Measurements from ENCODE around the gene ACER3. TPM values are rescaled to one million over a fixed set of nuclear protein-coding genes. Genes with fewer than 3 reads are reported as not detected.
"Not testable (repeated sequence)": the region's sequence is repeated elsewhere in the genome, so short reads cannot be mapped to it uniquely, and the experiment has no call there.

ACER3 gene
- total RNA-seq, 1 donor from 2014 or later = 56.7 TPM

GRCh38 chr11:76835036-76835435 is 25.7 kb upstream of the ACER3 start:
- ATAC-seq (no peak), DNase-seq (ENCODE audit: low spot score) (no peak)
- intact Hi-C loops (cut with DNase I) = no loop called here

DNA sequence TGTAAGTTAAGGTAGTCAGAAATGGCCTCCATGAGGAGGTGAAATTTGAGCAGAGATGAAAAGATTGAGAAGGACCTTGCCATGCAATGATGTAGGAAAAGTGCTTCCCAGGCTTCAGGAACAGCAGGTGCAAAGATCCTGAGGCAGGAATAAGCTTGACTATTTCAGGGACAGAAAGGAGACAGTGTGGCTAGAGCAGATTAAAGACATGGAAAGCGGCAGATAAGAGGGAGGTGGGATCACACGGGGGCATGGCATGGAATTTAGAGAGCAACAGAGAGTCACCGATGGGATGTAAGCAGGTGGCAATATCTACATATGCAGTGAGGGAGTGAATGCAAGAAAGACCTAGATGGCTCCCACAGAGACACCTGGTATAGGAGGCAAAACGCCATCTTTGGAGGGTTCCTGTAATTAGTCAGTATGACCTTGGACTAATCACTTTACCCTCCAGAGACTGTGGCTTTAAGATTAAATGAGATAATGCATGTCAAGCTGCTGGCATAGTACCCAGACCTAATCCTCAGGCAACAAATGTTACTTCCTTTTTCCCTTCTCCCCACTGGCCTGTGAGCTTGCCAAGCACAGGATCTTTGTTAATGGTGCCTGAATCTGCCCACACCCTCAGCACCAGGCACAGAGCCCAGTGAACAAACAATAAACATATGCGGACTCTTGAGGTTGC is 24.6 kb upstream of the ACER3 start:
- ATAC-seq (peak; percentile 52), DNase-seq (ENCODE audit: low spot score) (no peak)
- intact Hi-C loops (cut with DNase I) = no loop called here

DNA sequence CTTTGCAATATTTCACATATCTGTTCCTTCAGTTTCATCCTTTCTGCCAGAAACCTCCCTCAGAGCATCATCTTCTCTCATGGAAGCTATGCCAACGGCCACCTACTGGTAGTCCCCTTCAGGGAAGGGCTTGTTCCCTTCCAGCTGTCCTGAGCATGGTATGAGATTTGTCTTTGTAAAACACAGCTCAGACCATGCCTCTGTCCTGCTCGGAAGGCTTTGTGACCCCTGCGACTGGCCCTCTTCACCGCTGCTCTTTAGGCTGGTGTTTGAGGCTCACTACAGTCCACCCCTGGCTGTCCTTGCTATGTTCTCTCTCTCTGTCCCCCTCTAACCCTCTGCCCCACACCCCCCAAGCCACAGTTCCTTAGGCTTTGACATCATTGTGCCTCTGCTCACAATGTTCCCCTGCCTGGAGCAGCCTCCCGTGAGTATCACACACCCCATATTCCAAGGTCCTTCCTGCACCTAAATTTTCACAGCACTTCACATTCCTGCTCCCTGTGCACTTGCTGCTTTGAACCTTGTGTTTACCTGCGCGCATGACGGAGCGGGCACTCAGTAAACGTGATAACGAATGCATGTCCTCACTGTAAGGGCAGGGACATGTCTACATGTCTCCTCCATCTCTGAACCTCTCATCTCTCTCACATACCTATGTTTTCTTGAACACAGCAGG is 24.0 kb upstream of the ACER3 start:
- DNase-seq (ENCODE audit: low spot score) (no peak), ATAC-seq (no peak)
- intact Hi-C loops (cut with DNase I) = no loop called here

- DNase-seq (ENCODE audit: low spot score) (no peak), ATAC-seq (peak; percentile 54)
- intact Hi-C loops (cut with DNase I) = no loop called here
Measured at GRCh38 chr11:76837696-76838677, 22.7 kb upstream of the ACER3 start.

DNA sequence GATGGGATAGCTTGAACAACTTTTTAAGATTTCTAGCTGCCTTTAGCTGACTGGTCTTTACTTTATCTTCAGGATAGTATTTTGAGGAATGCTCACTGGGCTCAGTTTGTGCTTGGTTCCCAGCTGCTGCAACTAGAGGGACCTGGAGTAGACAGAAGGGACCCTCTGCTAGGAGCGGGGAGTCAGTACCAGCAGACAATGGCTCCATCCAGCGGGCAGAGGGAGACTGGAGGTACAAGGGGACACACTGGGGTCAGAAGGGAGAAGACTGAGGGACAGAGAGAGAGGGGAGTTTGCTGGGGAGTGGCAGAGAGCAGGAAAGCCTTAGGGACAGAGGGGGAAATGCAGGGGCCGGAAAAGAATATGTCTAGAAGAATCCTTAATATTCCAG is 22.0 kb upstream of the ACER3 start:
- no peak for DNase-seq (ENCODE audit: low spot score)
- intact Hi-C loops (cut with DNase I) = no loop called here
- peak; percentile 71 for ATAC-seq

- ATAC-seq (no peak), DNase-seq (ENCODE audit: low spot score) (no peak)
- intact Hi-C loops (cut with DNase I) = no loop called here
Measured at GRCh38 chr11:76839311-76839710, 21.4 kb upstream of the ACER3 start.

DNA sequence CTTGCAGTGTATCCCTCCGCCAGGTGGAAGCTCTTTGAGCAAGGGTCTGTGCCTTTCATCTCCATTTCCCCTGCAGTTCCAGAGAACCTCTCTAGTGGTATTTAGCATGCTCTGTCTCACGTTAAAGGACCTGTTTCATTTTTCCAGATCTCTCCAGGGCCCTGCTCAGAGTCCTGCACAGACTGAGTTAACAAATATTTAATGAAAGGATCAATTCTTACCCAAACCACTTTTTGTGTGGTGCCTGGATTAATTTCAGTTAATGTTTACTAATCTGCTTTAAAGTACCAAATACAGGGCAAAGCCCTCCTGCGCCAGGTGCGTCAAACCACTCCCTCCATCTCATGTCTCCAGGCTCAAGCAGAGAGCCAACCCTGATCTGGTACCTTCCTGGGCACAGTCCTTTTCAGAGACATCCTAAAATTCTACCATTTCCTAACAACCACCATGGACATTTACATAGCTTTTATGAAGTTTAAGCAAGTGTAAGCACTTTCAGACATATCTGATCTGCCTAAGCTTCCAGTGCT is 18.7 kb upstream of the ACER3 start:
- DNase-seq (ENCODE audit: low spot score) (no peak), ATAC-seq (no peak)
- intact Hi-C loops (cut with DNase I) = no loop called here

DNA sequence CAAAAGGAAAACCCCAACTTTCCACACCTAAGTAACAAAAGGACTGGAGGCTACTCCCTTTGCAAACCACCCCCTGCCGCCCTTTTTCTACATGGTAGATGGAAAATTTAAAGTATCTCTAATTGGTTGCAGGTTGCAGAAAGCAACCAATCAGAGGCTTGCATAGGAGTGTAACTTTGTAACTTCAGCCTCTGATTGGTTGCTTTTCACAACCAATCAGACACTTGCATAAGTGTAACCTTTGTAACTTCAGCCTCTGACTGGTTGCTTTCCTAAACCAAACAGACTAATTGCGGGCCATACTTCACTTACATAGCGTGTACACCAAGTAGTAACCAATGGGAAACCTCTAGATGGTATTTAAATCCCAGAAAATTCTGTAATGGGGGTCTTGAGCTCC is 16.8 kb upstream of the ACER3 start:
- intact Hi-C loops (cut with DNase I) = no loop called here
- ATAC-seq (no peak), DNase-seq (ENCODE audit: low spot score) (no peak)

GRCh38 chr11:76844511-76844910 is 16.2 kb upstream of the ACER3 start:
- no peak for DNase-seq (ENCODE audit: low spot score)
- ATAC-seq = no peak
- intact Hi-C loops (cut with DNase I) = no loop called here

DNA sequence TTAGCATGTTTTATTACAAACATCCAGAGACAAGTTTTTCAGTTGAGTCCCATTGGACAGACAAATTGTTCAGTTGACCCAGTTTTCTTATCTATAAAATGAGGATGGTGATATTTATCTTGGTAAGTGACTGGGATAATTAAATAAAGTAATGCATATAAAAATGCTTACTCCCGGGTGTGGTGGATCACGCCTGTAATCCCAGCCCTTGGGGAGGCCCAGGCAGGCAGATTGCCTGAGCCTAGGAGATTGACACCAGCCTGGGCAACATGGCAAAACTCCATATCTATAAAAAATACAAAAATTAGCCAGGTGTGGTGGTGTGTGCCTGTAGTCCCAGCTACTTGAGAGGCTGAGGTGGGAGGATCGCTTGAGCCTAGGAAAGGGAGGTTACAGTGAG is 15.6 kb upstream of the ACER3 start:
- DNase-seq (ENCODE audit: low spot score) (no peak), ATAC-seq (no peak)
- intact Hi-C loops (cut with DNase I) = no loop called here

DNA sequence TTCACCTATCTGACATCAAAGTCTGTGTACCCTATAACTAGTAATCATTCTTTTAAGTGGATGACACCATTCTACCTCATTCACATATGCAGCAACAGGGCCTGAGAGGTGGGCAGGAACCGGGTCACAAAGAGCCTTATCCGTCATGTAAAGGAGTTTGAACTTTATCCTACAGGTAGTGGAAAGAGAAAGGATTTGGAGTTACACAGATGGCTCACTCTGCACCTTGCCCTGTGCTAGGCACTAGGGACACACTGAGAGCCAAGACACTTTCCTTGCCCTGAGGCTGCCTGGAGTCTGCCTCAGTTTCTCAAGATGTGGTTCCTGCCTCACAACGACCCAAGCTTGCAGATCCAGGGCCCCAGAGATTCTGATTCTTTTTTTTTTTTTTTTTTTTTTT is 14.3 kb upstream of the ACER3 start:
- DNase-seq (ENCODE audit: low spot score) = no peak
- ATAC-seq = no peak
- intact Hi-C loops (cut with DNase I) = no loop called here

DNA sequence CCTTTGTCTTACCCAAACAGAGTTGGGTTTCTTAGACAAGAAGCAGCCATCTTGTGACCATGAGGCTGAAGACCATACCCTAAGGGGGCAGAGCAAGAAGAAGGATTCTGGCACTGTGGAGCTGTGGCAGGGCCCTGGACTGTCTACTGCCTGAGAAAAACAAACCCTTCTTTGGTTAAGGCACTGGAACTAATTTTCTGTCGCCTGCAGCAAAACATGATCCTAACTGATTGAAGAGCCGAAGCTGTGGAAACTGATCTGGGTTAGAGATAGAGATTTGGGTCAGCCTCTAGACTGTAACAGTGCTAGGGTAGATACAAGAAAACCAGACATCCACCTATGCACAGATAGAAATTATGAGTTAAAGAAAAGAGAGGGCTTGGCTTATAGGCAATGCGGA is 11.3 kb upstream of the ACER3 start:
- ATAC-seq (no peak), DNase-seq (ENCODE audit: low spot score) (no peak)
- intact Hi-C loops (cut with DNase I) = no loop called here

GRCh38 chr11:76850130-76850529 is 10.6 kb upstream of the ACER3 start:
- intact Hi-C loops (cut with DNase I) = no loop called here
- peak; percentile 38 for ATAC-seq
- no peak for DNase-seq (ENCODE audit: low spot score)

- intact Hi-C loops (cut with DNase I) = no loop called here
- DNase-seq (ENCODE audit: low spot score) (no peak), ATAC-seq (peak; percentile 95)
Measured at GRCh38 chr11:76850815-76851214, 9.9 kb upstream of the ACER3 start.

GRCh38 chr11:76854709-76855108 is 6.0 kb upstream of the ACER3 start:
- intact Hi-C loops (cut with DNase I) = no loop called here

GRCh38 chr11:76855670-76856069 is 5.0 kb upstream of the ACER3 start:
- DNase-seq (ENCODE audit: low spot score); intact Hi-C loops (cut with DNase I); ATAC-seq: not testable (repeated sequence)

More at GRCh38 chr11:76854709-76855108, 6.0 kb upstream of the ACER3 start:
- DNase-seq (ENCODE audit: low spot score) (no peak), ATAC-seq (no peak)

DNA sequence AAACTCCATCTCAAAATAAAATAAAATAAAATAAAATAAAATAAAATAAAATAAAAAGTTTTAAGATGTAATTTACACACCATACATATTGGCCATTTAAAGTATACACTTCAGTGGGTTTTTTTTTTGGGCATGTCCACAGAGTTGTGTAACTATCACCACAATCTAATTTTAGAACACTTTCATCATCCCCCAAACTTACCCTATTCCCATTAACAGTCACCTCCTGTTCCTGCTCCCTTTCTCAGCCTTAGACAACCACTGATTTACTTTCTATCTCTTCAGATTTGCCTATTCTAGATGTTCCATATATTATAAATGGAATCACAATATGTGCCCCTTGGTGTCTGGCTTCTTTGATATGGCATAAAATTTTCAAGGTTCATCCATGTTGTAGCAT is 4.6 kb upstream of the ACER3 start:
- no peak for DNase-seq (ENCODE audit: low spot score)
- ATAC-seq = no peak
- intact Hi-C loops (cut with DNase I) = no loop called here

- ATAC-seq (no peak), DNase-seq (ENCODE audit: low spot score) (no peak)
- intact Hi-C loops (cut with DNase I) = no loop called here
Measured at GRCh38 chr11:76856571-76856970, 4.1 kb upstream of the ACER3 start.

DNA sequence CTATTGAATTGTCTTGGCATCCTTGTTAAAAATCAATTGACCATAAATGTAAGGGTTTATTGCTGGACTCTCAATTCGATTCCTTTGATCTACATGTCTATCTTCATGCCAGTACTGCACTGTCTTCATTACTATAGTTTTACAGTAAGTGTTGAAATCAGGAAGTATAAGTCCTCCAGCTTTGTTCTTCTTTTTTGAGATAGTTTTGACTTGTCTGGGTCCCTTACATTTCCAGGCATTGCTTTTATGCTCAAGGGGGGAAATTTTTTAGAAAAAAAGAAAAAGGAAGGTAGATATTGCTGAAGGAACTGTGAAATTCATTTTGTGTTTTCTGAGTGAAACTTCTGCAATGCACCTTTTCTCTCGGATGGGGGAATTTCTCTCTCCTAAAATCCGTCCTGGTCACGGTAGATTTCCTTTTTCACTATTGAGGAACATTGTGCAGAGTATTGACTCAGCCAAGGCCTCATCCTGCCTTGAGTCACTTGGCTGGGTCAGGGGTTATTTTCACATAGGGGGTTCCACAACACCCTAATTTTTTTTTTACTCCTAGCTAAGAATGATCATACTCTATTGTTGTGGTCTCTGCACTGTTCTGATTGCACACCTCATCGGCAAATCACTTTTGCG is 2.8 kb upstream of the ACER3 start:
- intact Hi-C loops (cut with DNase I) = no loop called here
- no peak for ATAC-seq
- no peak for DNase-seq (ENCODE audit: low spot score)

Measured in sciatic nerve (tissue), 2 donors.